K562 (cell line): Measurements from ENCODE around the gene TXN2. TPM values are rescaled to one million over a fixed set of nuclear protein-coding genes. Genes with fewer than 3 reads are reported as not detected.

ENCODE experiments used
- ATAC-seq: fragments of 200-7000 bp; cut with Tn5 transposase; 3 replicates; pipeline ENCODE4 v1.9.1; 2020; ENCODE audit warnings: moderate library complexity
- BruUV-seq: library from RNA; stranded (reverse); fragments of 400-500 nt; replicated peaks from 2 replicates; lab custom pipeline; 2021; lab: Mats Ljungman, UMichigan
- CTCF ChIA-PET: fragments of 300-600 bp; formaldehyde crosslinking; extraction: SDS; loops from one replicate; lab custom pipeline; 2021; ENCODE audit warnings: low intra/inter-chr PET ratio; lab: Yijun Ruan, JAX
- POLR2A ChIA-PET: fragments of 300-600, 350-650 bp; sonication (Branson Sonifier 250); formaldehyde crosslinking; extraction: SDS; loops from one replicate; lab custom pipeline; 2021; ENCODE audit warnings: antibody characterized with exemption, inconsistent platforms; lab: Yijun Ruan, JAX
- DNase-seq, 4 experiments: peaks; one replicate each; pipeline versions ENCODE4 v3.0.0 to v3.0.0-alpha.2; 2011 to 2018; ENCODE audit warnings: low spot score in 3 of 4, mixed read lengths in 3 of 4; ENCODE audit errors: extremely low read depth in 1 of 4
- FAIRE-seq: peaks from 2 replicates; lab custom pipeline; 2011; peaks lifted over from hg19 to GRCh38; lab: Jason Lieb, UNC
- H2AFZ ChIP-seq: 2 replicates; pipeline ENCODE4 v1.6.0; 2011; ENCODE audit warnings: low read depth, low read length, control low read depth, inconsistent platforms
- H3K27ac ChIP-seq: fragments of 200-600 bp; 3 replicates; pipeline ENCODE4 v1.8.0; 2011; ENCODE audit warnings: low read depth, mild to moderate bottlenecking, control low read depth, inconsistent platforms, low read length, moderate library complexity, mixed read lengths; ENCODE audit errors: extremely low read depth
- H3K27me3 ChIP-seq, 2 experiments: fragments of 300-600 bp in 1 of 2; 2 replicates in 1 of 2; 3 replicates in 1 of 2; pipeline versions ENCODE4 v1.6.0 to v1.8.0; 2011; ENCODE audit warnings: inconsistent platforms in 2 of 2, low read length in 2 of 2, mild to moderate bottlenecking in 1 of 2, mixed read lengths in 1 of 2, moderate library complexity in 1 of 2; ENCODE audit not compliant: control insufficient read depth in 2 of 2, insufficient read depth in 2 of 2
- H3K36me3 ChIP-seq: fragments of 300-600 bp; 3 replicates; pipeline ENCODE4 v1.8.0; 2011; ENCODE audit warnings: mild to moderate bottlenecking, low read length, inconsistent platforms; ENCODE audit not compliant: control insufficient read depth, insufficient read depth
- H3K4me1 ChIP-seq, 2 experiments: fragments of 200-600 bp in 1 of 2; replicated peaks in 1 of 2; 2 replicates in 1 of 2; 3 replicates in 1 of 2; pipeline versions ENCODE4 v1.5.1 to v1.8.0; 2011; ENCODE audit warnings: inconsistent platforms in 2 of 2, low read length in 2 of 2, mild to moderate bottlenecking in 1 of 2, mixed read lengths in 1 of 2, moderate library complexity in 1 of 2; ENCODE audit not compliant: control insufficient read depth in 2 of 2, insufficient read depth in 2 of 2
- H3K4me2 ChIP-seq: 2 replicates; pipeline ENCODE4 v1.6.1; 2011; ENCODE audit warnings: low read length, control low read depth, inconsistent platforms, mixed read lengths; ENCODE audit not compliant: insufficient read depth
- H3K4me3 ChIP-seq: fragments of 200-600 bp; sonication (generic), shearing (Covaris generic); 2 replicates; pipeline ENCODE4 v1.5.1; 2016; ENCODE audit warnings: control low read depth, inconsistent platforms
- H3K79me2 ChIP-seq: fragments of 200-600 bp; 3 replicates; pipeline ENCODE4 v1.8.0; 2011; ENCODE audit warnings: low read length, inconsistent platforms; ENCODE audit not compliant: control insufficient read depth, insufficient read depth
- H3K9ac ChIP-seq, 2 experiments: 2 replicates each; pipeline versions ENCODE4 v1.6.0 to v1.6.1; 2011; ENCODE audit warnings: low read depth in 2 of 2, low read length in 2 of 2, control low read depth in 1 of 2, inconsistent platforms in 1 of 2, mild to moderate bottlenecking in 1 of 2, mixed read lengths in 1 of 2; ENCODE audit not compliant: insufficient read depth in 1 of 2
- H3K9me1 ChIP-seq: one replicate; pipeline ENCODE4 v1.6.0; 2011; ENCODE audit warnings: inconsistent platforms, mild to moderate bottlenecking, low read length, moderate library complexity; ENCODE audit not compliant: control insufficient read depth, insufficient read depth
- H3K9me3 ChIP-seq: replicated peaks from 2 replicates; pipeline ENCODE4 v1.5.1; 2011; ENCODE audit warnings: low read depth, low read length, inconsistent platforms; ENCODE audit not compliant: control insufficient read depth, insufficient read depth
- H4K20me1 ChIP-seq: replicated peaks from 2 replicates; pipeline ENCODE4 v1.6.1; 2011; ENCODE audit warnings: low read length, inconsistent platforms, mixed read lengths; ENCODE audit not compliant: control insufficient read depth, insufficient read depth
- ATF3 ChIP-seq, 2 experiments: fragments of 450-650 bp in 1 of 2; sonication (generic) in 1 of 2; formaldehyde crosslinking in 1 of 2; IDR thresholded peaks in 1 of 2; conservative IDR thresholded peaks in 1 of 2; 2 replicates each; pipeline versions ENCODE4 v1.6.1 to v1.8.1; 2016 to 2023; ENCODE audit warnings: mild to moderate bottlenecking in 2 of 2, moderate library complexity in 2 of 2, inconsistent platforms in 1 of 2, missing genetic modification reagents in 1 of 2
- CEBPG ChIP-seq, 3 experiments: fragments of 200-800 bp in 1 of 3; sonication (Bioruptor generic) in 1 of 3; sonication (generic) in 1 of 3; formaldehyde crosslinking in 1 of 3; IDR thresholded peaks in 2 of 3; conservative IDR thresholded peaks in 1 of 3; 2 replicates each; pipeline versions ENCODE4 v1.6.1 to v1.8.0; 2016 to 2022; ENCODE audit warnings: missing compliant biosample characterization in 2 of 3, missing genetic modification characterization in 2 of 3, mild to moderate bottlenecking in 1 of 3, missing genetic modification reagents in 1 of 3
- CTCF ChIP-seq, 3 experiments: IDR thresholded peaks in 2 of 3; conservative IDR thresholded peaks in 1 of 3; 2 replicates each; pipeline ENCODE4 v1.5.1; 2011 to 2012; ENCODE audit warnings: low read length in 3 of 3, mild to moderate bottlenecking in 3 of 3, control low read depth in 2 of 3, improper control_type of control experiment in 1 of 3, inconsistent platforms in 1 of 3, low read depth in 1 of 3, mixed read lengths in 1 of 3, moderate library complexity in 1 of 3; ENCODE audit not compliant: insufficient read depth in 2 of 3
- DNMT1 ChIP-seq: fragments of 450-650 bp; IDR thresholded peaks from 2 replicates; pipeline ENCODE4 v1.6.1; 2016; ENCODE audit warnings: antibody characterized with exemption, mild to moderate bottlenecking
- ELF2 ChIP-seq: fragments of 250-450 bp; sonication (Bioruptor Pico); IDR thresholded peaks from 2 replicates; pipeline ENCODE4 v1.5.0; 2021; ENCODE audit warnings: mild to moderate bottlenecking
- JUND ChIP-seq, 2 experiments: IDR thresholded peaks; 2 replicates in 1 of 2; 3 replicates in 1 of 2; pipeline ENCODE4 v1.6.1; 2011; ENCODE audit warnings: borderline replicate concordance in 2 of 2, low read depth in 2 of 2, low read length in 2 of 2, improper control_type of control experiment in 1 of 2, missing biosample characterization in 1 of 2, missing genetic modification characterization in 1 of 2, missing genetic modification reagents in 1 of 2
- MITF ChIP-seq: IDR thresholded peaks from 2 replicates; pipeline ENCODE4 v1.6.1; 2014; ENCODE audit warnings: antibody characterized with exemption
- POLR2A ChIP-seq: fragments of 450-650 bp; conservative IDR thresholded peaks from 2 replicates; pipeline ENCODE4 v1.6.1; 2016
- RAD21 ChIP-seq, 2 experiments: fragments of 250-450 bp in 1 of 2; fragments of 450-650 bp in 1 of 2; sonication (Bioruptor Pico) in 1 of 2; formaldehyde crosslinking in 1 of 2; IDR thresholded peaks in 1 of 2; conservative IDR thresholded peaks in 1 of 2; 2 replicates each; pipeline versions ENCODE4 v1.4.0 to v1.8.0; 2020 to 2022; ENCODE audit warnings: mild to moderate bottlenecking in 2 of 2, moderate library complexity in 1 of 2
- RBM15 ChIP-seq: fragments of 200-400 bp; formaldehyde crosslinking; IDR thresholded peaks from 2 replicates; pipeline ENCODE4 v1.6.1; 2018; ENCODE audit warnings: mild to moderate bottlenecking, low read length, moderate library complexity; ENCODE audit not compliant: insufficient read depth
- RBM17 ChIP-seq: fragments of 200-400 bp; formaldehyde crosslinking; IDR thresholded peaks from 2 replicates; pipeline ENCODE4 v1.6.1; 2017; ENCODE audit warnings: low read depth, mild to moderate bottlenecking, low read length, borderline replicate concordance
- SMARCB1 ChIP-seq: IDR thresholded peaks from 2 replicates; pipeline ENCODE4 v1.6.1; 2011; ENCODE audit warnings: improper control_type of control experiment, low read depth; ENCODE audit not compliant: insufficient read length
- ZNF764 ChIP-seq: fragments of 250-450 bp; sonication (Bioruptor Pico); IDR thresholded peaks from 2 replicates; pipeline ENCODE4 v1.4.0; 2020; ENCODE audit warnings: low read depth, mild to moderate bottlenecking, moderate library complexity
- ZSCAN29 ChIP-seq: fragments of 450-650 bp; IDR thresholded peaks from 2 replicates; pipeline ENCODE4 v1.6.1; 2017
- WGBS: fragments of 100-300 bp; shearing (Covaris generic); methylation state at CpG from one replicate; pipeline ENCODE4 v1.1.6; 2016; ENCODE audit warnings: low coverage, mixed read lengths; ENCODE audit not compliant: insufficient coverage; ENCODE audit errors: missing lambda C conversion rate; 5-methylcytosine and 5-hydroxymethylcytosine counted together
- in situ Hi-C: fragments of 300-500 bp; cut with MboI; formaldehyde crosslinking; loops from 4 replicates; pipeline ENCODE4 v1.15.0; 2018; ENCODE audit warnings: inconsistent platforms, mixed read lengths
- intact Hi-C: fragments of 100-400 bp; cut with micrococcal nuclease; formaldehyde crosslinking; loops from 2 replicates; pipeline ENCODE4 v1.14.2; 2022
- polyA plus RNA-seq, 8 experiments: library from polyadenylated mRNA; depleted of rRNA in 4 of 8; stranded (reverse) in 5 of 8; unstranded in 3 of 8; fragments of >200 nt; fragmentation: Nextera tagmentation in 2 of 8; fragmentation: Illumina TruSeq in 1 of 8; extraction: Ambion mirVana in 2 of 8; extraction: Trizol in 1 of 8; gene quantifications; 2 replicates each; pipeline versions ENCODE4 v1.2.1 to v1.2.3, GENCODE V29; 2011 to 2014; ENCODE audit warnings: inconsistent platforms in 1 of 8, missing spikeins in 1 of 8
- total RNA-seq, 7 experiments: library from RNA; depleted of rRNA in 6 of 7; stranded (reverse); fragments of >200 nt in 6 of 7; fragmentation: Illumina TruSeq in 2 of 7; extraction: Trizol in 2 of 7; gene quantifications; 2 replicates each; pipeline versions ENCODE4 v1.2.1 to v1.2.3, GENCODE V29; 2011 to 2021; ENCODE audit warnings: low replicate concordance in 1 of 7

The TXN2 gene
- total and polyA plus RNA-seq, 9 of the 15 experiments (the other 6 are each of a cell fraction or from before 2014, with no cell fraction given), result 48.5 to 399 (median 118) TPM

- Histone ChIP-seq H2AFZ (no peak overlapping the region), H3K27me3 (no peaks in the 10 kb centered on the region), H3K4me3 (no peak overlapping the region), H3K27ac (no peak overlapping the region), H3K4me2 (no peak overlapping the region), H4K20me1 (no peaks in the 10 kb centered on the region), H3K9me3 (no peaks in the 10 kb centered on the region), H3K4me1 (peaks cover 8 to 17% of the 10 kb centered on the region in 2 experiments), H3K9ac (no peak overlapping the region; a peak in 1 of 4 replicates), H3K9me1 (no peaks in the 10 kb centered on the region), H3K79me2 (peaks cover 4% of the 10 kb centered on the region; the same call in 2 of the 3 replicates), H3K36me3 (peaks cover 57% of the 10 kb centered on the region)
- FAIRE-seq, result peak; percentile 90
- intact Hi-C loops (no loop called here), in situ Hi-C loops (no loop called here)
- POLR2A ChIA-PET, result interaction anchor here (0.6 to 2.9 kb wide), 8 partner anchors 9 to 31 kb away, joined by 3 to 19 read pairs (median 4); partner anchors contain the start of gene EIF3D
- CTCF ChIA-PET, result no interaction called here
- DNase-seq, result peak in 3 of 4 experiments; percentile 26 to 56 (median 34)
- 70% methylated on average over 16 of the region's 17 CpGs for WGBS
- TSS peak; percentile 24 for BruUV-seq
- ATAC-seq, result peak; percentile 65
- no peak for TF ChIP-seq RBM15
- TF ChIP-seq ATF3 (IDR thresholded peaks at IDR 0.05), result no peak
- no peak for TF ChIP-seq ATF3 (CRISPR knock-in tag; conservative IDR thresholded peaks at IDR 0.05)
- no peak for TF ChIP-seq ZSCAN29
- peak; percentile 52; the same call in 1 of the 2 replicates for TF ChIP-seq ZNF764
- no peak for TF ChIP-seq ELF2 (CRISPR knock-in tag)
- TF ChIP-seq POLR2A, result peak; percentile 25; the same call in 1 of the 2 replicates
- TF ChIP-seq DNMT1, result no peak
- TF ChIP-seq CTCF (IDR thresholded peaks at IDR 0.05 in 2 of 3, conservative IDR thresholded peaks at IDR 0.05 in 1 of 3; ENCODE audit: insufficient read depth in 2 of 3, low read depth in 1 of 3, low read length in 3 of 3), result peak; percentile 52 to 64 (median 59)
- no peak for TF ChIP-seq JUND (IDR thresholded peaks at IDR 0.05; ENCODE audit: borderline replicate concordance, low read depth, low read length)
- no peak for TF ChIP-seq JUND (tag; IDR thresholded peaks at IDR 0.05; ENCODE audit: borderline replicate concordance, low read depth, low read length)
- no peak for TF ChIP-seq SMARCB1
- TF ChIP-seq RAD21 (CRISPR knock-in tag; conservative IDR thresholded peaks at IDR 0.05 in 1 of 2, IDR thresholded peaks at IDR 0.05 in 1 of 2), result peak; percentile 18 to 20; a peak in 1 of 4 replicates
- TF ChIP-seq MITF, result no peak
- TF ChIP-seq CEBPG (CRISPR knock-in tag; IDR thresholded peaks at IDR 0.05), result no peak
- TF ChIP-seq CEBPG (tag; conservative IDR thresholded peaks at IDR 0.05 in 1 of 2, IDR thresholded peaks at IDR 0.05 in 1 of 2), result no peak
- no peak for TF ChIP-seq RBM17
These were observed 29.8 kb upstream of the TXN2 start for GRCh38 chr22:36510966-36511881.
